GM23338 (cell line): ENCODE measurements around the gene VTCN1. TPM values are rescaled to one million over a fixed set of nuclear protein-coding genes. Genes with fewer than 3 reads are reported as not detected.

Experiments
- ATAC-seq: fragments of 200-7000 bp; cut with Tn5 transposase; 3 replicates; pipeline ENCODE4 v1.9.1; 2020
- DNase-seq: peaks from one replicate; pipeline ENCODE4 v3.0.0-alpha.2; 2015; ENCODE audit warnings: low spot score
- H2AFZ ChIP-seq: fragments of 200-600 bp; sonication (generic); 2 replicates; pipeline ENCODE4 v1.8.0; 2016; ENCODE audit warnings: antibody characterized with exemption, mild to moderate bottlenecking, moderate library complexity
- H3F3A ChIP-seq: fragments of 200-600 bp; sonication (generic); replicated peaks from 2 replicates; pipeline ENCODE4 v1.8.0; 2017; ENCODE audit warnings: antibody characterized with exemption, mixed run types, low read depth
- H3K27ac ChIP-seq: fragments of 200-600 bp; sonication (generic); 2 replicates; pipeline ENCODE4 v1.6.1; 2016; ENCODE audit warnings: low read depth
- H3K27me3 ChIP-seq: fragments of 200-600 bp; sonication (generic); 2 replicates; pipeline ENCODE4 v1.8.0; 2016; ENCODE audit warnings: mild to moderate bottlenecking, mixed run types, moderate library complexity; ENCODE audit not compliant: insufficient read depth
- H3K36me3 ChIP-seq: fragments of 200-600 bp; sonication (generic); 2 replicates; pipeline ENCODE4 v1.8.0; 2016; ENCODE audit warnings: mild to moderate bottlenecking; ENCODE audit not compliant: insufficient read depth
- H3K4me1 ChIP-seq: fragments of 200-600 bp; sonication (generic); 2 replicates; pipeline ENCODE4 v1.8.0; 2016; ENCODE audit warnings: mild to moderate bottlenecking, moderate library complexity; ENCODE audit not compliant: insufficient read depth
- H3K4me2 ChIP-seq: fragments of 200-600 bp; sonication (generic); 2 replicates; pipeline ENCODE4 v1.7.1; 2017; ENCODE audit warnings: mixed run types
- H3K4me3 ChIP-seq: fragments of 200-600 bp; sonication (generic); 2 replicates; pipeline ENCODE4 v1.6.1; 2016; ENCODE audit warnings: mixed run types
- H3K79me2 ChIP-seq: fragments of 200-600 bp; sonication (generic); replicated peaks from 2 replicates; pipeline ENCODE4 v1.8.0; 2017; ENCODE audit warnings: mild to moderate bottlenecking; ENCODE audit not compliant: insufficient read depth
- H3K9me2 ChIP-seq: fragments of 200-600 bp; sonication (generic); 2 replicates; pipeline ENCODE4 v1.8.0; 2017; ENCODE audit not compliant: insufficient read depth
- H4K20me1 ChIP-seq: fragments of 200-600 bp; sonication (generic); replicated peaks from 2 replicates; pipeline ENCODE4 v1.8.0; 2017; ENCODE audit warnings: mild to moderate bottlenecking; ENCODE audit not compliant: insufficient read depth
- H3K27ac Mint-ChIP-seq: 2 replicates; pipeline ENCODE4 v1.8.0; 2020; ENCODE audit warnings: inconsistent platforms, mild to moderate bottlenecking, moderate library complexity, mixed read lengths
- H3K27me3 Mint-ChIP-seq: 3 replicates; pipeline ENCODE4 v1.8.0; 2022; ENCODE audit warnings: low read depth, mild to moderate bottlenecking, moderate library complexity, mixed read lengths, inconsistent platforms; ENCODE audit not compliant: insufficient read depth, poor library complexity
- H3K36me3 Mint-ChIP-seq: 3 replicates; pipeline ENCODE4 v1.8.0; 2021; ENCODE audit warnings: low read depth, mild to moderate bottlenecking, inconsistent platforms, moderate library complexity, mixed read lengths
- H3K4me1 Mint-ChIP-seq: 3 replicates; pipeline ENCODE4 v1.8.0; 2020; ENCODE audit warnings: mild to moderate bottlenecking, inconsistent platforms, mixed read lengths
- H3K4me3 Mint-ChIP-seq: 3 replicates; pipeline ENCODE4 v1.8.0; 2021; ENCODE audit warnings: moderate library complexity, mild to moderate bottlenecking, inconsistent platforms, mixed read lengths
- H3K9me3 Mint-ChIP-seq: 3 replicates; pipeline ENCODE4 v1.8.0; 2020; ENCODE audit warnings: moderate library complexity, mild to moderate bottlenecking, inconsistent platforms, mixed read lengths
- CREB1 ChIP-seq: fragments of 250-450 bp; sonication (Bioruptor Pico); IDR thresholded peaks from 2 replicates; pipeline ENCODE4 v1.5.0; 2020; ENCODE audit warnings: low read depth, mild to moderate bottlenecking, moderate library complexity
- EZH2 ChIP-seq: fragments of 200-600 bp; sonication (generic); IDR thresholded peaks from one replicate; pipeline ENCODE4 v1.8.0; 2017; ENCODE audit warnings: antibody characterized with exemption, mild to moderate bottlenecking, low read depth; ENCODE audit not compliant: unreplicated experiment
- EZH2phosphoT487 ChIP-seq: fragments of 200-600 bp; sonication (generic); IDR thresholded peaks from one replicate; pipeline ENCODE4 v1.8.1; 2018; ENCODE audit warnings: antibody characterized with exemption; ENCODE audit not compliant: unreplicated experiment
- JUNB ChIP-seq: IDR thresholded peaks from one replicate; pipeline ENCODE4 v1.6.1; 2016; ENCODE audit warnings: antibody characterized with exemption; ENCODE audit not compliant: unreplicated experiment
- NANOG ChIP-seq: IDR thresholded peaks from 2 replicates; pipeline ENCODE4 v1.6.1; 2016; ENCODE audit warnings: antibody characterized with exemption, borderline replicate concordance
- POLR2AphosphoS5 ChIP-seq: IDR thresholded peaks from 2 replicates; pipeline ENCODE4 v1.6.1; 2016; ENCODE audit warnings: antibody characterized with exemption, low read depth
- STAT1 ChIP-seq: IDR thresholded peaks from one replicate; pipeline ENCODE4 v1.6.1; 2016; ENCODE audit warnings: antibody characterized with exemption; ENCODE audit not compliant: unreplicated experiment
- ZNF114 ChIP-seq: fragments of 250-450 bp; sonication (Bioruptor Pico); IDR thresholded peaks from 2 replicates; pipeline ENCODE4 v1.5.0; 2020; ENCODE audit warnings: mild to moderate bottlenecking, moderate library complexity
- ZNF331 ChIP-seq: fragments of 250-450 bp; sonication (Bioruptor Pico); IDR thresholded peaks from 2 replicates; pipeline ENCODE4 v1.5.0; 2020; ENCODE audit warnings: low read depth, mild to moderate bottlenecking, moderate library complexity
- polyA plus RNA-seq: library from polyadenylated mRNA; unstranded; fragments of >200 nt; fragmentation: Nextera tagmentation; extraction: Ambion mirVana; gene quantifications from 2 replicates; pipeline ENCODE4 v1.2.1, GENCODE V29; 2016
- total RNA-seq: library from RNA; depleted of rRNA; stranded (reverse); fragments of >200 nt; shearing (Covaris generic); gene quantifications from 2 replicates; pipeline ENCODE4 v1.2.3, GENCODE V29; 2014
- TF ChIP-seq, protein P1 (sequence below): IDR thresholded peaks from one replicate; pipeline ENCODE4 v1.6.1; 2018; ENCODE audit warnings: antibody characterized with exemption; ENCODE audit not compliant: unreplicated experiment
- TF ChIP-seq, protein P2 (sequence below): IDR thresholded peaks from 2 replicates; pipeline ENCODE4 v1.6.1; 2016; ENCODE audit warnings: antibody characterized with exemption
- TF ChIP-seq, protein P3 (sequence below), 2 experiments: fragments of 200-600 bp in 1 of 2; sonication (generic) in 1 of 2; conservative IDR thresholded peaks; 2 replicates each; pipeline versions ENCODE4 v1.5.1 to v1.6.1; 2016 to 2017; ENCODE audit warnings: antibody characterized with exemption in 2 of 2, low read depth in 2 of 2, mild to moderate bottlenecking in 2 of 2, moderate library complexity in 1 of 2

The VTCN1 gene
- total and polyA plus RNA-seq, 2 experiments from 2014 or later = not detected

DNA sequence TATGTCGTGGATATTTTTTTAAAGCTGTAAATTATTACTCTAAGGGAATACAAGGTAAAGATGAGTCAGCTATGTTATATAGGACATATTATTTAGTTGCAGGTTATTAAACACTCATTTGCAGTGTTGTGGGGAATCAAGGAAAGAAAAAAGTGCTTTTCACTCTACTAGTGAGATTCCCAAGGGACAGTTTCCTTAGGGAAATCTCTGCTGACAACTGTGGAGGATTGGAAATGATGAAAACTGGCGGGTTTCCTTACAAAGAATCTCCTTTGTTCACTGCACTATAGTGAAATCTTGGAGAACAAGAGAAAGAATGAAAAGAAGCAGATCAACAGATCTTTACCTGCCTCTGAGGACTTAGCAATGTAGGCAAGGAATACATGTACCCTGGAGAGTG, 64.7 kb downstream of the VTCN1 start:
- H2AFZ ChIP-seq = peak overlapping the region; percentile 78; the same call in 1 of the 2 replicates
- H3K4me2 ChIP-seq = no peak overlapping the region
- TF ChIP-seq, protein P1, sequence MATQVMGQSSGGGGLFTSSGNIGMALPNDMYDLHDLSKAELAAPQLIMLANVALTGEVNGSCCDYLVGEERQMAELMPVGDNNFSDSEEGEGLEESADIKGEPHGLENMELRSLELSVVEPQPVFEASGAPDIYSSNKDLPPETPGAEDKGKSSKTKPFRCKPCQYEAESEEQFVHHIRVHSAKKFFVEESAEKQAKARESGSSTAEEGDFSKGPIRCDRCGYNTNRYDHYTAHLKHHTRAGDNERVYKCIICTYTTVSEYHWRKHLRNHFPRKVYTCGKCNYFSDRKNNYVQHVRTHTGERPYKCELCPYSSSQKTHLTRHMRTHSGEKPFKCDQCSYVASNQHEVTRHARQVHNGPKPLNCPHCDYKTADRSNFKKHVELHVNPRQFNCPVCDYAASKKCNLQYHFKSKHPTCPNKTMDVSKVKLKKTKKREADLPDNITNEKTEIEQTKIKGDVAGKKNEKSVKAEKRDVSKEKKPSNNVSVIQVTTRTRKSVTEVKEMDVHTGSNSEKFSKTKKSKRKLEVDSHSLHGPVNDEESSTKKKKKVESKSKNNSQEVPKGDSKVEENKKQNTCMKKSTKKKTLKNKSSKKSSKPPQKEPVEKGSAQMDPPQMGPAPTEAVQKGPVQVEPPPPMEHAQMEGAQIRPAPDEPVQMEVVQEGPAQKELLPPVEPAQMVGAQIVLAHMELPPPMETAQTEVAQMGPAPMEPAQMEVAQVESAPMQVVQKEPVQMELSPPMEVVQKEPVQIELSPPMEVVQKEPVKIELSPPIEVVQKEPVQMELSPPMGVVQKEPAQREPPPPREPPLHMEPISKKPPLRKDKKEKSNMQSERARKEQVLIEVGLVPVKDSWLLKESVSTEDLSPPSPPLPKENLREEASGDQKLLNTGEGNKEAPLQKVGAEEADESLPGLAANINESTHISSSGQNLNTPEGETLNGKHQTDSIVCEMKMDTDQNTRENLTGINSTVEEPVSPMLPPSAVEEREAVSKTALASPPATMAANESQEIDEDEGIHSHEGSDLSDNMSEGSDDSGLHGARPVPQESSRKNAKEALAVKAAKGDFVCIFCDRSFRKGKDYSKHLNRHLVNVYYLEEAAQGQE = no peak
- no peak for TF ChIP-seq POLR2AphosphoS5
- no peak for TF ChIP-seq ZNF114 (CRISPR knock-in tag)
- Mint-ChIP-seq H3K27me3 (no peaks in the 10 kb centered on the region), H3K4me1 (peaks cover 17% of the 10 kb centered on the region), H3K27ac (no peak overlapping the region), H3K4me3 (no peak overlapping the region), H3K9me3 (peaks cover 2% of the 10 kb centered on the region; the same call in 1 of the 3 replicates), H3K36me3 (no peaks in the 10 kb centered on the region)
- 0 out of 2 replicates have a peak, but pooled peaks cover 3% of the 10 kb centered on the region for H3K9me2 ChIP-seq
- H3K27me3 ChIP-seq = no peaks in the 10 kb centered on the region
- H3K36me3 ChIP-seq = no peaks in the 10 kb centered on the region
- H3K4me1 ChIP-seq = peaks cover 10% of the 10 kb centered on the region; the same call in 1 of the 2 replicates
- no peaks in the 10 kb centered on the region for H3F3A ChIP-seq
- H3K27ac ChIP-seq = no peak overlapping the region
- ATAC-seq = no peak
- no peaks in the 10 kb centered on the region for H3K79me2 ChIP-seq
- no peak overlapping the region for H3K4me3 ChIP-seq
- no peaks in the 10 kb centered on the region for H4K20me1 ChIP-seq
- no peak for DNase-seq

DNA sequence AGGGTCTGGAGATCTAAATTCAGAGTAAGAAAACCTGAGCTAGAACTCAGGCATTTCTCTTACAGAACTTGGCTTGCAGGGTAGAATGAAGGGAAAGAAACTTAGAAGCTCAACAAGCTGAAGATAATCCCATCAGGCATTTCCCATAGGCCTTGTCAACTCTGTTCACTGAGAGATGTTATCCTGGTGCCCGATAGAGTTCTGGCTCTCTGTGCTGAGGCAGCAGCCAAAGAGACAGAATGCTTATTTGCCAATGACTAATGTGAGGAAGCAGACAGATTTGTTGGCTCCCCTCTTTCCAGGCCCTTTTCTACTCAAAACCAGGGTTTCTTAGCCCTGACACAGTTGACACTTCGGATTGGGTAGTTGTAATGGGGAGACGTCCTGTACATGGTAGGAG, 66.9 kb downstream of the VTCN1 start:
- Histone ChIP-seq H4K20me1 (no peaks in the 10 kb centered on the region), H3K4me1 (peaks cover 10% of the 10 kb centered on the region; the same call in 1 of the 2 replicates), H3K9me2 (no peaks in the 10 kb centered on the region), H3F3A (no peaks in the 10 kb centered on the region), H3K4me3 (no peak overlapping the region), H3K4me2 (no peak overlapping the region), H3K27ac (no peak overlapping the region), H3K79me2 (no peaks in the 10 kb centered on the region), H3K27me3 (no peaks in the 10 kb centered on the region), H2AFZ (no peak overlapping the region), H3K36me3 (no peaks in the 10 kb centered on the region)
- no peak for ATAC-seq
- DNase-seq = no peak
- Mint-ChIP-seq H3K36me3 (no peaks in the 10 kb centered on the region), H3K4me3 (no peak overlapping the region), H3K27me3 (no peaks in the 10 kb centered on the region), H3K4me1 (peaks cover 17% of the 10 kb centered on the region), H3K9me3 (no peaks in the 10 kb centered on the region), H3K27ac (no peak overlapping the region)
- TF ChIP-seq ZNF114 (CRISPR knock-in tag) (no peak), EZH2phosphoT487 (no peak), JUNB (no peak), EZH2 (no peak), CREB1 (no peak), POLR2AphosphoS5 (no peak), NANOG (no peak), ZNF331 (CRISPR knock-in tag) (no peak), STAT1 (no peak)
- TF ChIP-seq, protein P1 = no peak
- TF ChIP-seq, protein P2, sequence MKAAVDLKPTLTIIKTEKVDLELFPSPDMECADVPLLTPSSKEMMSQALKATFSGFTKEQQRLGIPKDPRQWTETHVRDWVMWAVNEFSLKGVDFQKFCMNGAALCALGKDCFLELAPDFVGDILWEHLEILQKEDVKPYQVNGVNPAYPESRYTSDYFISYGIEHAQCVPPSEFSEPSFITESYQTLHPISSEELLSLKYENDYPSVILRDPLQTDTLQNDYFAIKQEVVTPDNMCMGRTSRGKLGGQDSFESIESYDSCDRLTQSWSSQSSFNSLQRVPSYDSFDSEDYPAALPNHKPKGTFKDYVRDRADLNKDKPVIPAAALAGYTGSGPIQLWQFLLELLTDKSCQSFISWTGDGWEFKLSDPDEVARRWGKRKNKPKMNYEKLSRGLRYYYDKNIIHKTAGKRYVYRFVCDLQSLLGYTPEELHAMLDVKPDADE = no peak
- TF ChIP-seq, protein P3, sequence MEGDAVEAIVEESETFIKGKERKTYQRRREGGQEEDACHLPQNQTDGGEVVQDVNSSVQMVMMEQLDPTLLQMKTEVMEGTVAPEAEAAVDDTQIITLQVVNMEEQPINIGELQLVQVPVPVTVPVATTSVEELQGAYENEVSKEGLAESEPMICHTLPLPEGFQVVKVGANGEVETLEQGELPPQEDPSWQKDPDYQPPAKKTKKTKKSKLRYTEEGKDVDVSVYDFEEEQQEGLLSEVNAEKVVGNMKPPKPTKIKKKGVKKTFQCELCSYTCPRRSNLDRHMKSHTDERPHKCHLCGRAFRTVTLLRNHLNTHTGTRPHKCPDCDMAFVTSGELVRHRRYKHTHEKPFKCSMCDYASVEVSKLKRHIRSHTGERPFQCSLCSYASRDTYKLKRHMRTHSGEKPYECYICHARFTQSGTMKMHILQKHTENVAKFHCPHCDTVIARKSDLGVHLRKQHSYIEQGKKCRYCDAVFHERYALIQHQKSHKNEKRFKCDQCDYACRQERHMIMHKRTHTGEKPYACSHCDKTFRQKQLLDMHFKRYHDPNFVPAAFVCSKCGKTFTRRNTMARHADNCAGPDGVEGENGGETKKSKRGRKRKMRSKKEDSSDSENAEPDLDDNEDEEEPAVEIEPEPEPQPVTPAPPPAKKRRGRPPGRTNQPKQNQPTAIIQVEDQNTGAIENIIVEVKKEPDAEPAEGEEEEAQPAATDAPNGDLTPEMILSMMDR (conservative IDR thresholded peaks at IDR 0.05; ENCODE audit: low read depth in 2 of 2) = no peak
